ENCODE results near the gene CD207.

Gene CD207

DNA sequence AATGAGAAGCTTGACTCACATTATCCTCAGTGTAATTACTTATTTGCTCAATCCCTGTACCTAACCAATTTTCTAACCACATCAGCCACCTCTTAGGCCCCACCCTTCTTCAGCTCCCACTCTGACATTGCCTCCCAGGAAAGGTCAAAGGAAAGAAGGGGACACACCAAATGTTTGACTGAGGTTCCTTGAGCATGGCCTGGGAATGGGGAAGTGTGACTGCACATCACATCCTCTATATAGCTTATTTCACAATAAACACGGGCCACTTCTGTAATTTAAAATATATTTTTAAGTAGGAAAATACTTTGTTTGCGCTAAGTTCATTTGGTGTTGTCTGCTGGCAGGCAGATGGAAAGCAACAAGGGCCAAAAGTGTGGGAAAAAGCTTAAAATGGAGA lies 42.2 kb downstream of the CD207 start:
- no peak for DNase-seq

DNA sequence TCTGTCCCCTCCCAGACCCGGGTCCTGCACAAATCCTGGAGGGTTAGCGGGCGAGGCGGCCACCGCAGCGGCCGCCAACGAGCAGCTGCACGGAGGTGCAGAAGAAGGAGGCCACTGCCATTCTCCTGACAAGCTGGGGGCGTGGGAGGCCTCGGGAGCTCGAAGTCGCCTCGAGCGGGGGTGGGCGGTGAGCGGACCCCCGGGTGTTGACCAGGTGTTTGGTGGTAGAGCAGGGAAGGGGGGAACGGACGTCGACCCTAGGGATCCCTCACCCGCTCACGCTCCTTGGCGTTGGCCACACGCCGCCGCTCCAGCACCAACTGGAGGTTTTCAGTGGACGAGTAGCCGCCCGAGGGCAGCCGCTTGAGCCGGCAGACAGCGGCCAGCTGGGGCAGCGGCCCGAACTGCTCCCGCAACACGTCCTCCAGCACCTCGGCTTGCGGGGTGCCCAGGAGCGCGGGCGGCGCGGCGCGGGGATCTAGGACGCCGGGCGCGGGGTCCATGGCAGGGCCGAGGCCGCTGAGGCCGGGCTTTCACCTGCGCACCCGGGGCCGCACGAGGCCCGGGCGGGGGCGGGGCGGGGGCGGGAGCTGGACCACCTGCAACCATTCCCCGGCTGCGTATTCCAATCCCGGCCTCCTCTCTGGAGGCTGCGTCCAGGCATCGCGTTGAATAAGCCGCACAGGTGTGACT lies 45.3 kb downstream of the CD207 start, which contains the start of gene FIGLA:
Gene FIGLA, minus strand, starts transcription at position 508 of the 693 bp plus-strand sequence. Its CDS starts 5 bp downstream, at position 503.
- no peak for DNase-seq

DNA sequence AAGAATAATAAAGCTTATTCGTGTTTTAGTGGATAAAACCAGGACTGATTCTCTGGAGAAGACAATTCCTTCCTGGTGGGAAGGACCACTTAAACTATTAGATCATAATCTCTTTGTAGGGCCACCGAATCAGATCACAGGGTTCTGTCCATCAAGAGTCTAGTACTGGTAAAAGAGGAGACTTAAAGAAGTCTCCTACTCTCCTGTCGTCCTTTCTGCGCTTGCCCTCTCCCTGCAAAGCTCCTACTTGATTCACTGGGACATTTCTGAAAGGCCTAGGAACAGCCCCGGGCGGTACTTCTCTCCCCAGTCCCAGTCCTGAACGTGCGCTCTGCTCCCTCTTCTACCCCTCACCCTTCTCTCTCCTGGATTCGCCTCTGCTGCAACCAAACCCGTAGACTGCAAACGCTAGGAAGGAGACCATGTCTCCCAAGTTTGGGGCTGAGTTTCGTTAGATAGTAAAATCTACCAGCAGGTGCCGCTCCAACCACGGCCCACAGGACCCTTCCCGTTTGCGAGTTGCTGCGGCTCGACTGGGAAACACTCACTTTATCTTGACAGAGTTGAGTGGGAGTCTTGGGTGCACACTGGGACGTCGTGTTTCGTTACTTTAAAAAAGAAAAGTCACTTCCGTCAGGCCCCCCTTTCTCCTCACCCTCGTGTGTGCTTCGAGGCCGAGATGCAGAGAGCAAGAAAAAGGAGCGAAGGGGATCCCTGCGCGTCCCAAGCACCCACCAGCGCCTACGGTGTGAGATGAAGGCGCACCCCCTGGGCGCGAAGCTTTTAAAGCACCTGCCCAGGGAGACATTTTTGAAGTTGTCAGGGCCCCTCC lies 46.1 kb downstream of the CD207 start:
- peak; percentile 68 for DNase-seq

- peak; percentile 39 for DNase-seq
Measured at GRCh38 chr2:70785137-70785911, 50.3 kb downstream of the CD207 start.

- no peak for DNase-seq
Measured at GRCh38 chr2:70784320-70784719, 51.3 kb downstream of the CD207 start.
